H1 (cell line): ENCODE data around the gene MYO7B.

Experiments
- BACH1 ChIP-seq: IDR thresholded peaks from 2 replicates; pipeline ENCODE4 v1.6.1; 2012; ENCODE audit warnings: low read length, improper control_type of control experiment
- CHD1 ChIP-seq: IDR thresholded peaks from 2 replicates; pipeline ENCODE4 v1.6.1; 2012; ENCODE audit warnings: low read depth, low read length, improper control_type of control experiment
- CTCF ChIP-seq, 3 experiments: IDR thresholded peaks; 1 replicate in 2 of 3; 2 replicates in 1 of 3; pipeline versions ENCODE4 v1.5.1 to v1.6.1; 2011; ENCODE audit warnings: low read length in 3 of 3, mild to moderate bottlenecking in 3 of 3, inconsistent platforms in 2 of 3, low read depth in 1 of 3, moderate library complexity in 1 of 3; ENCODE audit not compliant: insufficient read depth in 1 of 3; ENCODE audit errors: control extremely low read depth in 1 of 3
- EGR1 ChIP-seq: IDR thresholded peaks from 2 replicates; pipeline ENCODE4 v1.6.1; 2011; ENCODE audit warnings: low read depth, low read length, borderline replicate concordance
- EP300 ChIP-seq, 2 experiments: IDR thresholded peaks; 1 replicate in 1 of 2; 2 replicates in 1 of 2; pipeline ENCODE4 v1.6.1; 2011 to 2012; ENCODE audit warnings: low read depth in 2 of 2, low read length in 2 of 2, mild to moderate bottlenecking in 2 of 2, borderline replicate concordance in 1 of 2, inconsistent platforms in 1 of 2, moderate library complexity in 1 of 2
- GABPA ChIP-seq: IDR thresholded peaks from 2 replicates; pipeline ENCODE4 v1.6.1; 2011; ENCODE audit warnings: mild to moderate bottlenecking, low read length, moderate library complexity, borderline replicate concordance; ENCODE audit not compliant: insufficient read depth
- MAFK ChIP-seq: IDR thresholded peaks from 2 replicates; pipeline ENCODE4 v1.6.1; 2012; ENCODE audit warnings: low read depth, mild to moderate bottlenecking, improper control_type of control experiment, low read length
- NRF1 ChIP-seq: IDR thresholded peaks from 2 replicates; pipeline ENCODE4 v1.6.1; 2011; ENCODE audit warnings: mild to moderate bottlenecking, low read depth, low read length, improper control_type of control experiment
- PHF8 ChIP-seq: fragments of 200-600 bp; sonication (generic); conservative IDR thresholded peaks from 2 replicates; pipeline ENCODE4 v1.7.1; 2012; ENCODE audit warnings: low read depth, mild to moderate bottlenecking, inconsistent platforms, low read length, moderate library complexity
- POLR2A ChIP-seq, 2 experiments: IDR thresholded peaks; 1 replicate in 1 of 2; 2 replicates in 1 of 2; pipeline ENCODE4 v1.6.1; 2011; ENCODE audit warnings: low read depth in 2 of 2, low read length in 2 of 2, mild to moderate bottlenecking in 2 of 2; ENCODE audit errors: control extremely low read depth in 1 of 2
- USF2 ChIP-seq: IDR thresholded peaks from 2 replicates; pipeline ENCODE4 v1.6.1; 2011; ENCODE audit warnings: low read length, improper control_type of control experiment

- TF ChIP-seq CTCF (IDR thresholded peaks at IDR 0.05; ENCODE audit: control extremely low read depth in 1 of 3, insufficient read depth in 1 of 3, low read depth in 1 of 3, low read length in 3 of 3) (no peak), GABPA (no peak), EP300 (IDR thresholded peaks at IDR 0.05; ENCODE audit: borderline replicate concordance in 1 of 2, low read depth in 2 of 2, low read length in 2 of 2) (no peak), USF2 (no peak), MAFK (no peak), POLR2A (IDR thresholded peaks at IDR 0.05; ENCODE audit: control extremely low read depth in 1 of 2, low read depth in 2 of 2, low read length in 2 of 2) (no peak), EGR1 (no peak), BACH1 (no peak), PHF8 (no peak), NRF1 (no peak), CHD1 (no peak)
Measured at GRCh38 chr2:127685410-127686080, 150.1 kb downstream of the MYO7B start.
